HFF-Myc (cell line): ENCODE measurements around the gene ADAM19.
"Not testable (repeated sequence)": the region's sequence is repeated elsewhere in the genome, so short reads cannot be mapped to it uniquely, and the experiment has no call there.

Experiments
- DNase-seq: peaks from one replicate; pipeline ENCODE4 v3.0.0-alpha.2; 2011; ENCODE audit warnings: low read depth; ENCODE audit errors: extremely low read depth
- H3K4me3 ChIP-seq: replicated peaks from 2 replicates; pipeline ENCODE4 v1.5.1; 2011; ENCODE audit warnings: low read depth, mild to moderate bottlenecking, control low read depth, low read length
- TF ChIP-seq, protein P1 (sequence below): IDR thresholded peaks from 2 replicates; pipeline ENCODE4 v1.5.1; 2012; ENCODE audit warnings: mild to moderate bottlenecking, low read depth, low read length, control low read depth; ENCODE audit errors: missing control alignments

ADAM19 gene

GRCh38 chr5:157487358-157487757 is 88.2 kb downstream of the ADAM19 start:
- TF ChIP-seq, protein P1, sequence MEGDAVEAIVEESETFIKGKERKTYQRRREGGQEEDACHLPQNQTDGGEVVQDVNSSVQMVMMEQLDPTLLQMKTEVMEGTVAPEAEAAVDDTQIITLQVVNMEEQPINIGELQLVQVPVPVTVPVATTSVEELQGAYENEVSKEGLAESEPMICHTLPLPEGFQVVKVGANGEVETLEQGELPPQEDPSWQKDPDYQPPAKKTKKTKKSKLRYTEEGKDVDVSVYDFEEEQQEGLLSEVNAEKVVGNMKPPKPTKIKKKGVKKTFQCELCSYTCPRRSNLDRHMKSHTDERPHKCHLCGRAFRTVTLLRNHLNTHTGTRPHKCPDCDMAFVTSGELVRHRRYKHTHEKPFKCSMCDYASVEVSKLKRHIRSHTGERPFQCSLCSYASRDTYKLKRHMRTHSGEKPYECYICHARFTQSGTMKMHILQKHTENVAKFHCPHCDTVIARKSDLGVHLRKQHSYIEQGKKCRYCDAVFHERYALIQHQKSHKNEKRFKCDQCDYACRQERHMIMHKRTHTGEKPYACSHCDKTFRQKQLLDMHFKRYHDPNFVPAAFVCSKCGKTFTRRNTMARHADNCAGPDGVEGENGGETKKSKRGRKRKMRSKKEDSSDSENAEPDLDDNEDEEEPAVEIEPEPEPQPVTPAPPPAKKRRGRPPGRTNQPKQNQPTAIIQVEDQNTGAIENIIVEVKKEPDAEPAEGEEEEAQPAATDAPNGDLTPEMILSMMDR = no peak
- no peak for DNase-seq
- no peak overlapping the region for H3K4me3 ChIP-seq

DNA sequence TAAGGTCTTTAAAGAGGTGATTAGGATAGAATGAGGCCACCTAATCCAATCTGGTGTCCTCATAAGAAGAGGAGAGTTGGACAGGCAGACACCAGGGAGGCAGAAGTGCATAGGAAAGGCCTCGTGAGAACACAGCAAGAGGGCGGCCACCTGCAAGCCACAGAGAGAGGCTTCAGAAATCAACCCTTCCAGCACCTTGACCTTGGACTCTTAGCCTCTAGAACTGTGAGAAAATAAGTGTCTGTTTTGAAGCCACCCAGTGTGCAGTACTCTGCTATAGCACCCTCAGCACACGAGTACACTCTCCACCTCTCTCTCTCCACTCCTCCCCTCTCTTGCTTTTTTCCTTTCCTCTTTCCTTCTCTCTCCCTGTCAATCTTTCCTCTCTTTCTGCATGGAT is 88.7 kb downstream of the ADAM19 start:
- no peak for DNase-seq
- H3K4me3 ChIP-seq = no peak overlapping the region
- TF ChIP-seq, protein P1 = no peak

GRCh38 chr5:157486221-157486681 is 89.3 kb downstream of the ADAM19 start:
- no peak for DNase-seq
- TF ChIP-seq, protein P1 = no peak
- no peak overlapping the region for H3K4me3 ChIP-seq

- no peak overlapping the region for H3K4me3 ChIP-seq
- DNase-seq = no peak
- TF ChIP-seq, protein P1 = no peak
These were observed 89.8 kb downstream of the ADAM19 start for GRCh38 chr5:157485811-157486210.

- H3K4me3 ChIP-seq = no peak overlapping the region
- DNase-seq = no peak
- TF ChIP-seq, protein P1 = no peak
These were observed 90.2 kb downstream of the ADAM19 start for GRCh38 chr5:157485340-157485739.

DNA sequence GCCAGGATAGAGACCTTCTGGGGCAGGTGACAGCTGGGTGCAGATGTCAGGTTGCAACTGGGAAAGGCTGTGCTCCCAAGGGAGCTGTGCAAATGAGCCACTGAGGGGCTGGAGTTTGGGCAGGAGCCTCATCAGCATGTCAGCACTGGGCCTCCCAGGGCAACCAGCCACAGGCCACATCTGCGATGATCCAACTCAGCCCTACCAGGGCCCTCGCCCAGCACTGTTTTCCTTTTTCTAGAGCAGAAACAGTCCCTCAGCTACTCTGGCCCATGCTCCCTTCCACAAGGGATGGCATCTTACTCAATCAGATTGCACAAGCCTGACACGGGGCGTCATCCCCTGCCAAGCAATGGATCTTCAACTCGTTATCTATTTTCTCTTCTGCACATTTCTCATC is 90.8 kb downstream of the ADAM19 start:
- no peak for DNase-seq
- no peak overlapping the region for H3K4me3 ChIP-seq
- TF ChIP-seq, protein P1 = no peak

- DNase-seq, H3K4me3 ChIP-seq: not testable (repeated sequence)
These were observed 92.9 kb downstream of the ADAM19 start for GRCh38 chr5:157482702-157483101.
